ENCODE results near the gene LYG2.

DNA sequence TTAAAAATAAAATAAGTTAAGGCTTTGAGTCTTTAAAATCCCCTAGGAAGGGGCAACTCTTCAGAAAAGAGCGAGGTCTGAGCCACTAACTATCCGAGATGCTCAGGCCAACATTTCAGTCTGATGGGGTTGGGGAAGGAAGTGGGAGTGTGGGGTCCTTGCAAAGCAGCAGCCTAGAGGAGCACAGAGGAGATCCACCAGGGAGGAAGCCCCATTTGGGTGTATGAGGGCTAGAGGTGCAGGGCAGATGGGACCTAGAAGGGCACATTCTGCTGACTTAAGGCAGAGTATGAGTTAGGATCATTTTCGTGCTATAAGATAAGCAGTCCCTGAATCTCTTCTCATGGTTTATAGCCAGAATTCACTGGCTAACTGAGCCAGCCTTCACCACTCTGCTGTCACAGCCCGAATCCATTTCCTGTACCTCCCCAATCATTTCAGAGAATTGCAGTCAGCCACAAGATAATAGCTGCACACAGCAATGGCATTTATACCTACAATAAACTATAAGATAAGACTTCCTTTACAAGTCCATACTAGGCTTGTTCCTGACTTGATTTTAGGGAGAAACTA, 37.5 kb downstream of the LYG2 start:
- TF ChIP-seq, protein P1, sequence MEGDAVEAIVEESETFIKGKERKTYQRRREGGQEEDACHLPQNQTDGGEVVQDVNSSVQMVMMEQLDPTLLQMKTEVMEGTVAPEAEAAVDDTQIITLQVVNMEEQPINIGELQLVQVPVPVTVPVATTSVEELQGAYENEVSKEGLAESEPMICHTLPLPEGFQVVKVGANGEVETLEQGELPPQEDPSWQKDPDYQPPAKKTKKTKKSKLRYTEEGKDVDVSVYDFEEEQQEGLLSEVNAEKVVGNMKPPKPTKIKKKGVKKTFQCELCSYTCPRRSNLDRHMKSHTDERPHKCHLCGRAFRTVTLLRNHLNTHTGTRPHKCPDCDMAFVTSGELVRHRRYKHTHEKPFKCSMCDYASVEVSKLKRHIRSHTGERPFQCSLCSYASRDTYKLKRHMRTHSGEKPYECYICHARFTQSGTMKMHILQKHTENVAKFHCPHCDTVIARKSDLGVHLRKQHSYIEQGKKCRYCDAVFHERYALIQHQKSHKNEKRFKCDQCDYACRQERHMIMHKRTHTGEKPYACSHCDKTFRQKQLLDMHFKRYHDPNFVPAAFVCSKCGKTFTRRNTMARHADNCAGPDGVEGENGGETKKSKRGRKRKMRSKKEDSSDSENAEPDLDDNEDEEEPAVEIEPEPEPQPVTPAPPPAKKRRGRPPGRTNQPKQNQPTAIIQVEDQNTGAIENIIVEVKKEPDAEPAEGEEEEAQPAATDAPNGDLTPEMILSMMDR (IDR thresholded peaks at IDR 0.05), result no peak
- no peak for TF ChIP-seq POLR2A (IDR thresholded peaks at IDR 0.05)
